Fibroblast of lung (primary cell): ENCODE measurements around the gene MROH8. TPM values are rescaled to one million over a fixed set of nuclear protein-coding genes. Genes with fewer than 3 reads are reported as not detected.

Experiments used
- DNase-seq, 2 donors: peaks; one replicate each; pipeline versions ENCODE4 v3.0.0 to v3.0.0-alpha.2; 2010; ENCODE audit warnings: low read depth in 2 of 2
- H2AFZ ChIP-seq: 2 replicates; pipeline ENCODE4 v1.5.1; 2012; ENCODE audit warnings: low read length, control low read depth, inconsistent platforms
- H3K27ac ChIP-seq: 2 replicates; pipeline ENCODE4 v1.5.1; 2011; ENCODE audit warnings: low read length, control low read depth; ENCODE audit not compliant: insufficient read depth
- H3K27me3 ChIP-seq: 2 replicates; pipeline ENCODE4 v1.5.1; 2011; ENCODE audit warnings: mild to moderate bottlenecking, low read length; ENCODE audit not compliant: control insufficient read depth, insufficient read depth
- H3K36me3 ChIP-seq: 2 replicates; pipeline ENCODE4 v1.5.1; 2011; ENCODE audit warnings: low read length; ENCODE audit not compliant: control insufficient read depth, insufficient read depth
- H3K4me1 ChIP-seq: 2 replicates; pipeline ENCODE4 v1.5.1; 2011; ENCODE audit warnings: low read length; ENCODE audit not compliant: control insufficient read depth, insufficient read depth; ENCODE audit errors: extremely low read depth
- H3K4me2 ChIP-seq: 2 replicates; pipeline ENCODE4 v1.5.1; 2011; ENCODE audit warnings: low read length, control low read depth; ENCODE audit not compliant: insufficient read depth; ENCODE audit errors: extremely low read depth
- H3K4me3 ChIP-seq, 4 experiments: fragments of 200-600 bp in 1 of 4; sonication (generic) in 1 of 4; replicated peaks in 1 of 4; 2 replicates each; pipeline ENCODE4 v1.5.1; 2011 to 2016; ENCODE audit warnings: low read length in 4 of 4, low read depth in 3 of 4, mild to moderate bottlenecking in 3 of 4, control low read depth in 2 of 4, inconsistent platforms in 1 of 4, mixed read lengths in 1 of 4; ENCODE audit not compliant: insufficient read depth in 1 of 4; ENCODE audit errors: control extremely low read depth in 1 of 4
- H3K79me2 ChIP-seq: 2 replicates; pipeline ENCODE4 v1.5.1; 2012; ENCODE audit warnings: mild to moderate bottlenecking, low read length, inconsistent platforms; ENCODE audit not compliant: control insufficient read depth, insufficient read depth
- H3K9ac ChIP-seq: 2 replicates; pipeline ENCODE4 v1.5.1; 2011; ENCODE audit warnings: mild to moderate bottlenecking, low read length, control low read depth; ENCODE audit not compliant: insufficient read depth
- H3K9me3 ChIP-seq: 2 replicates; pipeline ENCODE4 v1.5.1; 2012; ENCODE audit warnings: low read depth, low read length; ENCODE audit not compliant: control insufficient read depth, insufficient read depth
- H4K20me1 ChIP-seq: 2 replicates; pipeline ENCODE4 v1.5.1; 2011; ENCODE audit warnings: low read length; ENCODE audit not compliant: control insufficient read depth, insufficient read depth; ENCODE audit errors: extremely low read depth
- CTCF ChIP-seq, 2 donors: IDR thresholded peaks in 1 of 2; conservative IDR thresholded peaks in 1 of 2; 1 replicate in 1 of 2; 2 replicates in 1 of 2; pipeline ENCODE4 v1.5.1; 2011 to 2012; ENCODE audit warnings: low read length in 2 of 2, control low read depth in 1 of 2, inconsistent platforms in 1 of 2, low read depth in 1 of 2, mild to moderate bottlenecking in 1 of 2
- EZH2 ChIP-seq: IDR thresholded peaks from 2 replicates; pipeline ENCODE4 v1.5.1; 2012; ENCODE audit warnings: low read length, control low read depth, mild to moderate bottlenecking; ENCODE audit errors: missing control alignments
- polyA plus RNA-seq, 2 donors: library from polyadenylated mRNA; depleted of rRNA in 1 of 2; stranded (reverse) in 1 of 2; unstranded in 1 of 2; fragments of >200 nt; gene quantifications; 2 replicates each; pipeline ENCODE4 v1.2.1, GENCODE V29; 2011 to 2012; ENCODE audit warnings: missing spikeins in 1 of 2
- total RNA-seq: library from RNA; depleted of rRNA; stranded (reverse); fragments of >200 nt; gene quantifications from 2 replicates; pipeline ENCODE4 v1.2.1, GENCODE V29; 2014

The MROH8 gene
- total and polyA plus RNA-seq, 2 donors (not counting 1 experiment from before 2014, with no cell fraction given) = 1.2 to 2.9 TPM

GRCh38 chr20:37209193-37209592 lies 29.8 kb upstream of the MROH8 start:
- Histone ChIP-seq H3K4me3 (no peak overlapping the region), H3K27me3 (no peaks in the 10 kb centered on the region), H3K9me3 (no peaks in the 10 kb centered on the region), H3K4me1 (no peaks in the 10 kb centered on the region), H3K9ac (no peak overlapping the region), H3K27ac (no peak overlapping the region), H2AFZ (no peak overlapping the region), H4K20me1 (no peaks in the 10 kb centered on the region), H3K36me3 (no peaks in the 10 kb centered on the region), H3K4me2 (no peak overlapping the region), H3K79me2 (no peaks in the 10 kb centered on the region)
- DNase-seq = no peak
- TF ChIP-seq CTCF (conservative IDR thresholded peaks at IDR 0.05 in 1 of 2, IDR thresholded peaks at IDR 0.05 in 1 of 2; ENCODE audit: low read depth in 1 of 2, low read length in 2 of 2) (no peak), EZH2 (no peak)

GRCh38 chr20:37207171-37207570 lies 27.8 kb upstream of the MROH8 start:
- Histone ChIP-seq H3K36me3 (peaks cover 8% of the 10 kb centered on the region), H3K4me2 (no peak overlapping the region), H3K9me3 (no peaks in the 10 kb centered on the region), H3K27ac (no peak overlapping the region), H2AFZ (no peak overlapping the region), H3K79me2 (peaks cover 6% of the 10 kb centered on the region), H3K4me1 (peaks cover 3% of the 10 kb centered on the region), H3K9ac (no peak overlapping the region), H4K20me1 (no peaks in the 10 kb centered on the region), H3K27me3 (no peaks in the 10 kb centered on the region), H3K4me3 (no peak overlapping the region)
- DNase-seq = no peak
- no peak for TF ChIP-seq CTCF (conservative IDR thresholded peaks at IDR 0.05 in 1 of 2, IDR thresholded peaks at IDR 0.05 in 1 of 2; ENCODE audit: low read depth in 1 of 2, low read length in 2 of 2)
- TF ChIP-seq EZH2 = no peak

- H4K20me1 ChIP-seq = no peaks in the 10 kb centered on the region
- no peak for TF ChIP-seq EZH2
- TF ChIP-seq CTCF (conservative IDR thresholded peaks at IDR 0.05 in 1 of 2, IDR thresholded peaks at IDR 0.05 in 1 of 2; ENCODE audit: low read depth in 1 of 2, low read length in 2 of 2) = no peak
- H3K4me3 ChIP-seq = no peak overlapping the region
- no peak overlapping the region for H3K4me2 ChIP-seq
- H3K27ac ChIP-seq = no peak overlapping the region
- H3K9me3 ChIP-seq = no peaks in the 10 kb centered on the region
- DNase-seq = no peak
- H2AFZ ChIP-seq = no peak overlapping the region
- H3K79me2 ChIP-seq = peaks cover 6% of the 10 kb centered on the region
- peaks cover 8% of the 10 kb centered on the region for H3K36me3 ChIP-seq
- H3K4me1 ChIP-seq = peaks cover 7% of the 10 kb centered on the region
- no peak overlapping the region for H3K9ac ChIP-seq
- no peaks in the 10 kb centered on the region for H3K27me3 ChIP-seq
Measured at GRCh38 chr20:37205794-37206193, 26.4 kb upstream of the MROH8 start.
